GM12872 (cell line): ENCODE results near the gene PPIL3.

Experiments used
- CTCF ChIP-seq: IDR thresholded peaks from 3 replicates; pipeline ENCODE4 v1.5.1; 2011; ENCODE audit warnings: low read depth, mild to moderate bottlenecking, low read length, moderate library complexity; ENCODE audit not compliant: insufficient read depth

PPIL3 gene

GRCh38 chr2:200869014-200869413 is 19.9 kb downstream of the PPIL3 start:
- no peak for TF ChIP-seq CTCF

GRCh38 chr2:200864176-200865034 is 24.5 kb downstream of the PPIL3 start, which contains the start of gene CLK1:
Gene CLK1 (minus strand): TSS chr2:200864658. CDS start chr2:200861862, 2,796 bp downstream.
- no peak for TF ChIP-seq CTCF

GRCh38 chr2:200863782-200864175 is 25.1 kb downstream of the PPIL3 start:
- no peak for TF ChIP-seq CTCF

GRCh38 chr2:200862532-200863000 is 26.3 kb downstream of the PPIL3 start:
- TF ChIP-seq CTCF = no peak

- TF ChIP-seq CTCF = no peak
Measured at GRCh38 chr2:200861617-200862155, 27.2 kb downstream of the PPIL3 start.

GRCh38 chr2:200860092-200860795 is 28.6 kb downstream of the PPIL3 start:
- no peak for TF ChIP-seq CTCF

GRCh38 chr2:200856806-200857205 is 32.1 kb downstream of the PPIL3 start:
- no peak for TF ChIP-seq CTCF
